Loucy (cell line): ENCODE results near the gene FBXO9.

ENCODE experiments used
- H2AFZ ChIP-seq: fragments of 200-600 bp; sonication (generic); 2 replicates; pipeline ENCODE4 v1.6.0; 2016; ENCODE audit warnings: antibody characterized with exemption, mild to moderate bottlenecking, low read length, moderate library complexity
- H3F3A ChIP-seq: fragments of 200-600 bp; 2 replicates; pipeline ENCODE4 v1.6.0; 2016; ENCODE audit warnings: antibody characterized with exemption, low read depth, mild to moderate bottlenecking
- H3K27me3 ChIP-seq: fragments of 200-600 bp; sonication (generic); 2 replicates; pipeline ENCODE4 v1.6.1; 2014; ENCODE audit warnings: low read length, mild to moderate bottlenecking; ENCODE audit not compliant: insufficient read depth, poor library complexity, severe bottlenecking
- H3K36me3 ChIP-seq: fragments of 200-600 bp; sonication (generic); 2 replicates; pipeline ENCODE4 v1.6.1; 2016; ENCODE audit warnings: low read length; ENCODE audit not compliant: insufficient read depth
- H3K4me1 ChIP-seq: fragments of 200-600 bp; sonication (generic); 2 replicates; pipeline ENCODE4 v1.5.1; 2014; ENCODE audit warnings: low read length, mild to moderate bottlenecking; ENCODE audit not compliant: insufficient read depth, poor library complexity, severe bottlenecking
- H3K4me2 ChIP-seq: fragments of 200-600 bp; sonication (generic); 2 replicates; pipeline ENCODE4 v1.6.0; 2014; ENCODE audit warnings: antibody characterized with exemption, low read length, low read depth, mild to moderate bottlenecking; ENCODE audit not compliant: poor library complexity, severe bottlenecking
- H3K4me3 ChIP-seq: fragments of 200-600 bp; sonication (generic); 2 replicates; pipeline ENCODE4 v1.5.1; 2014; ENCODE audit warnings: low read length, mild to moderate bottlenecking, mixed read lengths; ENCODE audit not compliant: poor library complexity, severe bottlenecking
- H3K79me2 ChIP-seq: fragments of 200-600 bp; sonication (generic); 2 replicates; pipeline ENCODE4 v1.6.1; 2014; ENCODE audit warnings: low read length; ENCODE audit not compliant: insufficient read depth
- H3K9ac ChIP-seq: fragments of 200-600 bp; sonication (generic); 2 replicates; pipeline ENCODE4 v1.6.0; 2014; ENCODE audit warnings: mild to moderate bottlenecking, low read depth, low read length, moderate library complexity; ENCODE audit not compliant: poor library complexity, severe bottlenecking
- H3K9me2 ChIP-seq: fragments of 200-600 bp; sonication (generic); replicated peaks from 2 replicates; pipeline ENCODE4 v1.6.1; 2016; ENCODE audit warnings: low read depth, low read length, mixed read lengths
- H3K9me3 ChIP-seq: fragments of 200-600 bp; sonication (generic); 2 replicates; pipeline ENCODE4 v1.6.1; 2014; ENCODE audit warnings: mild to moderate bottlenecking, antibody characterized with exemption, low read length, low read depth; ENCODE audit not compliant: insufficient read depth
- H4K20me1 ChIP-seq: fragments of 200-600 bp; sonication (generic); 2 replicates; pipeline ENCODE4 v1.6.0; 2014; ENCODE audit warnings: antibody characterized with exemption, low read length, mild to moderate bottlenecking; ENCODE audit not compliant: insufficient read depth, poor library complexity, severe bottlenecking
- CTCF ChIP-seq: fragments of 200-600 bp; sonication (generic); conservative IDR thresholded peaks from 2 replicates; pipeline ENCODE4 v1.5.1; 2014; ENCODE audit warnings: mild to moderate bottlenecking, antibody characterized with exemption, low read length
- EZH2phosphoT487 ChIP-seq: fragments of 200-600 bp; IDR thresholded peaks from 2 replicates; pipeline ENCODE4 v1.6.1; 2018; ENCODE audit warnings: antibody characterized with exemption, mild to moderate bottlenecking, moderate library complexity, borderline replicate concordance

The FBXO9 gene

GRCh38 chr6:53111865-53112264 lies 46.7 kb downstream of the FBXO9 start:
- Histone ChIP-seq H3K9ac (no peak overlapping the region), H3F3A (no peaks in the 10 kb centered on the region), H2AFZ (no peak overlapping the region), H3K9me3 (no peaks in the 10 kb centered on the region), H3K79me2 (no peaks in the 10 kb centered on the region), H4K20me1 (no peaks in the 10 kb centered on the region), H3K4me3 (no peak overlapping the region), H3K9me2 (no peaks in the 10 kb centered on the region), H3K4me1 (peaks cover 18% of the 10 kb centered on the region), H3K4me2 (no peak overlapping the region), H3K27me3 (no peaks in the 10 kb centered on the region), H3K36me3 (no peaks in the 10 kb centered on the region)
- TF ChIP-seq CTCF (no peak), EZH2phosphoT487 (no peak)

- TF ChIP-seq EZH2phosphoT487 (no peak), CTCF (no peak)
- Histone ChIP-seq H3K27me3 (no peaks in the 10 kb centered on the region), H3K9ac (no peak overlapping the region), H3K4me3 (no peak overlapping the region), H3K79me2 (no peaks in the 10 kb centered on the region), H4K20me1 (no peaks in the 10 kb centered on the region), H3K9me2 (no peaks in the 10 kb centered on the region), H2AFZ (no peak overlapping the region), H3F3A (no peaks in the 10 kb centered on the region), H3K9me3 (no peaks in the 10 kb centered on the region), H3K4me1 (peaks cover 18% of the 10 kb centered on the region), H3K36me3 (no peaks in the 10 kb centered on the region), H3K4me2 (no peak overlapping the region)
Measured at GRCh38 chr6:53112404-53112803, 47.2 kb downstream of the FBXO9 start.

- H3K4me2 ChIP-seq, result no peak overlapping the region
- no peaks in the 10 kb centered on the region for H3K27me3 ChIP-seq
- no peaks in the 10 kb centered on the region for H3K36me3 ChIP-seq
- H3K4me1 ChIP-seq, result peaks cover 18% of the 10 kb centered on the region
- no peaks in the 10 kb centered on the region for H3F3A ChIP-seq
- H3K9ac ChIP-seq, result no peak overlapping the region
- H3K9me3 ChIP-seq, result no peaks in the 10 kb centered on the region
- H2AFZ ChIP-seq, result no peak overlapping the region
- no peak overlapping the region for H3K4me3 ChIP-seq
- H3K79me2 ChIP-seq, result no peaks in the 10 kb centered on the region
- no peak for TF ChIP-seq EZH2phosphoT487
- no peak for TF ChIP-seq CTCF
- no peaks in the 10 kb centered on the region for H4K20me1 ChIP-seq
- H3K9me2 ChIP-seq, result no peaks in the 10 kb centered on the region
Measured at GRCh38 chr6:53112871-53113270, 47.7 kb downstream of the FBXO9 start.
